Ascending aorta (tissue), 2 donors: ENCODE measurements around the gene BCL2L12. TPM values are rescaled to one million over a fixed set of nuclear protein-coding genes. Genes with fewer than 3 reads are reported as not detected.
A peak's percentile ranks its signal among the peaks of the same experiment; 100 is the strongest.

ENCODE experiments used
- DNase-seq, 2 donors: peaks; one replicate each; pipeline ENCODE4 v3.0.0-alpha.2; 2019; ENCODE audit warnings: low spot score in 2 of 2
- H3K27ac ChIP-seq, 2 donors: fragments of 200-600 bp; sonication (generic); one replicate each; pipeline ENCODE4 v1.5.1; 2016 to 2017; ENCODE audit warnings: mild to moderate bottlenecking in 1 of 2
- H3K27me3 ChIP-seq: fragments of 200-600 bp; sonication (generic); one replicate; pipeline ENCODE4 v1.5.1; 2017
- H3K36me3 ChIP-seq, 2 donors: fragments of 200-600 bp; sonication (generic); one replicate each; pipeline ENCODE4 v1.5.1; 2016
- H3K4me1 ChIP-seq, 2 donors: fragments of 200-600 bp; sonication (generic); one replicate each; pipeline ENCODE4 v1.5.1; 2016 to 2017; ENCODE audit warnings: mild to moderate bottlenecking in 1 of 2
- H3K4me3 ChIP-seq, 2 donors: fragments of 200-600 bp; sonication (generic); one replicate each; pipeline ENCODE4 v1.5.1; 2016 to 2017; ENCODE audit warnings: mild to moderate bottlenecking in 1 of 2
- H3K9me3 ChIP-seq, 2 donors: fragments of 200-600 bp; sonication (generic); one replicate each; pipeline ENCODE4 v1.5.1; 2016
- intact Hi-C: fragments of 100-400 bp; cut with DNase I; formaldehyde crosslinking; loops from one replicate; pipeline ENCODE4 v1.15.1; 2023
- total RNA-seq: library from RNA; depleted of rRNA; stranded (reverse); fragments of >200 nt; gene quantifications from one replicate; pipeline ENCODE4 v1.1.0, GENCODE V29; 2016
- TF ChIP-seq, protein P1 (sequence below), 3 experiments: fragments of 200-600 bp in 2 of 3; fragments of 450-650 bp in 1 of 3; sonication (generic) in 2 of 3; IDR thresholded peaks; one replicate each; pipeline ENCODE4 v1.5.1; 2016 to 2019; ENCODE audit warnings: antibody characterized with exemption in 3 of 3, mild to moderate bottlenecking in 1 of 3, moderate library complexity in 1 of 3

The BCL2L12 gene
- total RNA-seq, 1 donor from 2014 or later: 0.64 TPM

DNA sequence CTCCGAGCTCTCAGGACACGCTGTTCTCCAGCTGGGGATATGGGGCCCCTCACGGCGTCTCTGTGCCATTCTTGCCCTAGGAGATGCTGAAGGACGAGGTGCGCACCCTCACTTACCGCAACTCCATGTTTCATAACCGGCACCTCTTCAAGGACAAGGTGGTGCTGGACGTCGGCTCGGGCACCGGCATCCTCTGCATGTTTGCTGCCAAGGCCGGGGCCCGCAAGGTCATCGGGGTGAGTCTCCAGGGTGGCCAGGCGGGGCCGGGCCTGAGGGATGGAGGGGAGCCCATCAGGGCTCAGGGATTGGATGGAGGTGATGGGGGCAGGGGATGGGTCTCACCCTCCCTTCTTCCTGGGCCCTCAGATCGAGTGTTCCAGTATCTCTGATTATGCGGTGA is 16.1 kb downstream of the BCL2L12 start:
- Histone ChIP-seq H3K27me3 (no peaks in the 10 kb centered on the region), H3K9me3 (no peaks in the 10 kb centered on the region), H3K4me3 (no peak overlapping the region), H3K27ac (no peak overlapping the region), H3K4me1 (peaks cover 0 to 19% of the 10 kb centered on the region in 2 donors), H3K36me3 (peaks cover 49 to 60% of the 10 kb centered on the region in 2 donors)
- DNase-seq: no peak
- TF ChIP-seq, protein P1, sequence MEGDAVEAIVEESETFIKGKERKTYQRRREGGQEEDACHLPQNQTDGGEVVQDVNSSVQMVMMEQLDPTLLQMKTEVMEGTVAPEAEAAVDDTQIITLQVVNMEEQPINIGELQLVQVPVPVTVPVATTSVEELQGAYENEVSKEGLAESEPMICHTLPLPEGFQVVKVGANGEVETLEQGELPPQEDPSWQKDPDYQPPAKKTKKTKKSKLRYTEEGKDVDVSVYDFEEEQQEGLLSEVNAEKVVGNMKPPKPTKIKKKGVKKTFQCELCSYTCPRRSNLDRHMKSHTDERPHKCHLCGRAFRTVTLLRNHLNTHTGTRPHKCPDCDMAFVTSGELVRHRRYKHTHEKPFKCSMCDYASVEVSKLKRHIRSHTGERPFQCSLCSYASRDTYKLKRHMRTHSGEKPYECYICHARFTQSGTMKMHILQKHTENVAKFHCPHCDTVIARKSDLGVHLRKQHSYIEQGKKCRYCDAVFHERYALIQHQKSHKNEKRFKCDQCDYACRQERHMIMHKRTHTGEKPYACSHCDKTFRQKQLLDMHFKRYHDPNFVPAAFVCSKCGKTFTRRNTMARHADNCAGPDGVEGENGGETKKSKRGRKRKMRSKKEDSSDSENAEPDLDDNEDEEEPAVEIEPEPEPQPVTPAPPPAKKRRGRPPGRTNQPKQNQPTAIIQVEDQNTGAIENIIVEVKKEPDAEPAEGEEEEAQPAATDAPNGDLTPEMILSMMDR (IDR thresholded peaks at IDR 0.05): no peak
- intact Hi-C loops: no loop called here

DNA sequence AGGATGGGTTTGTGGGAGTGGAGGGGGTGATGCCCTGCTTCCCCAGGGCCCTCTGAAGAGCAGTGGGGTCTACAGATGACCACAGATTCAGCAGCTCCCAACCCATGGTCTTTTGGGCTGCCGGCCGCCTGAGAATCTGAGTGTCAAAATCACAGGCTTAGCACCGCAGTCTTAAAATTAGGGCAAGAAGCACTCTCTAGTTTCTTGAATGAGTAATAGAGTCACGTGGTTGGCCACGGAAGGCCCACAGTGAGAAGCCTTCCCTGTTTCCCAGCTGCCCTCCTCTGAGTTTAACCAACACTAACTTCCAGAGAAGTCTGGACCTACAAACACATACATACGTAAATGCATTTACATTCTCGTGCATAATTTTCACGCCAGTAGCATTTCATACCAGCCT is 16.5 kb downstream of the BCL2L12 start:
- no peak overlapping the region for H3K27ac ChIP-seq
- DNase-seq: no peak
- TF ChIP-seq, protein P1 (IDR thresholded peaks at IDR 0.05): no peak
- no peaks in the 10 kb centered on the region for H3K9me3 ChIP-seq
- no peaks in the 10 kb centered on the region for H3K27me3 ChIP-seq
- H3K4me1 ChIP-seq: peaks cover 0 to 19% of the 10 kb centered on the region in 2 donors
- H3K4me3 ChIP-seq: no peak overlapping the region
- intact Hi-C loops: no loop called here
- peaks cover 49 to 64% of the 10 kb centered on the region in 2 donors for H3K36me3 ChIP-seq

DNA sequence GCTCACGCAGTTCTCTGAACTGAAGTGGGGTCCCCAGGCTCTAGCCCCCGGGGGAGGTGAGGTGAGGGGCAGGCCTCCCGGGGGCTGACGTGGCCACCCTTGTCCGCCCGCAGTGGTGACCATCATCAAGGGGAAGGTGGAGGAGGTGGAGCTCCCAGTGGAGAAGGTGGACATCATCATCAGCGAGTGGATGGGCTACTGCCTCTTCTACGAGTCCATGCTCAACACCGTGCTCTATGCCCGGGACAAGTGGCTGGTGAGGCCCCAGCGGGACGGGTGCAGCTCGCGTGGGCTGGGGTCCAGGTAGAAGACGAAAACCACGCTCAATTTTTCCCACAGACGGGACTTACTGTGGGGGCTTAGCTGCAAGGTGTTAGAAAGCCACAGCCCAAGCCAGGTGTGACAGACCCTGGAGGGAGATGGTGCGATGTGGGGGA is 18.1 kb downstream of the BCL2L12 start:
- H3K27me3 ChIP-seq: no peaks in the 10 kb centered on the region
- TF ChIP-seq, protein P1 (IDR thresholded peaks at IDR 0.05): no peak
- DNase-seq: no peak
- H3K27ac ChIP-seq: no peak overlapping the region
- peaks cover 0 to 13% of the 10 kb centered on the region in 2 donors for H3K4me1 ChIP-seq
- intact Hi-C loops: no loop called here
- peaks cover 49 to 72% of the 10 kb centered on the region in 2 donors for H3K36me3 ChIP-seq
- H3K4me3 ChIP-seq: no peak overlapping the region
- H3K9me3 ChIP-seq: no peaks in the 10 kb centered on the region

DNA sequence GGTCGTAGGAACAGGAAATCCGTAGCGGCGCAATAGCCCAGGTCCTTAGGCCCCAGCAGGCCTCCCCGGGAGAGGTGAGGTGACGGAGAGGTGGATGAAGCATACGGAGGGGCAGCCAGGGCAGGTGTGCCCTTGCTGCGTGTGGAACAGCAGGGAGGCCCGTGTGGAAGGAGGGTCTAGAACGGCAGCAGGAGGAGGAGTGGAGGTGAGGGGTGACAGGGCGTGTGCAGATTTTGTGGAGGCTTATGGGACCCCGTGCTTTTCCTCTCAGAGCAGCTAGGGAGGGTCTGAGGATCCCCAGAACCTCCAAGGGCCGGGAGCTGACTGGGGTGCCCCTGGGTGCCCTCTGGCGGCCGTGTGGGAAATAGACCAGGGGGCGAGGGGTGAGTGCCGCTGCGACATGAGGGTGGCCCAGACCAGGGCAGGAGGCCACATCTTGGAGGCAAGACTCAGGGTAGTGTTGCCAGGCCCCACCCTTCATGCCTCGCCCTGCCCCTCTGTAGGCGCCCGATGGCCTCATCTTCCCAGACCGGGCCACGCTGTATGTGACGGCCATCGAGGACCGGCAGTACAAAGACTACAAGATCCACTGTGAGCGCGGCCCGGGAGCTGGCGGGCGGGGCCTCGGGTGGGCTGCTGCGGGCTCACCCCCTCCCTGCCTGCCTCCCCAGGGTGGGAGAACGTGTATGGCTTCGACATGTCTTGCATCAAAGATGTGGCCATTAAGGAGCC is 18.7 kb downstream of the BCL2L12 start:
- H3K4me1 ChIP-seq: peaks cover 0 to 15% of the 10 kb centered on the region in 2 donors
- H3K27me3 ChIP-seq: no peaks in the 10 kb centered on the region
- no peak overlapping the region for H3K27ac ChIP-seq
- H3K4me3 ChIP-seq: no peak overlapping the region
- no peaks in the 10 kb centered on the region for H3K9me3 ChIP-seq
- intact Hi-C loops: no loop called here
- no peak for DNase-seq
- TF ChIP-seq, protein P1 (IDR thresholded peaks at IDR 0.05): peak in 2 of 3 experiments; percentile 17 to 31
- peaks cover 49 to 72% of the 10 kb centered on the region in 2 donors for H3K36me3 ChIP-seq

DNA sequence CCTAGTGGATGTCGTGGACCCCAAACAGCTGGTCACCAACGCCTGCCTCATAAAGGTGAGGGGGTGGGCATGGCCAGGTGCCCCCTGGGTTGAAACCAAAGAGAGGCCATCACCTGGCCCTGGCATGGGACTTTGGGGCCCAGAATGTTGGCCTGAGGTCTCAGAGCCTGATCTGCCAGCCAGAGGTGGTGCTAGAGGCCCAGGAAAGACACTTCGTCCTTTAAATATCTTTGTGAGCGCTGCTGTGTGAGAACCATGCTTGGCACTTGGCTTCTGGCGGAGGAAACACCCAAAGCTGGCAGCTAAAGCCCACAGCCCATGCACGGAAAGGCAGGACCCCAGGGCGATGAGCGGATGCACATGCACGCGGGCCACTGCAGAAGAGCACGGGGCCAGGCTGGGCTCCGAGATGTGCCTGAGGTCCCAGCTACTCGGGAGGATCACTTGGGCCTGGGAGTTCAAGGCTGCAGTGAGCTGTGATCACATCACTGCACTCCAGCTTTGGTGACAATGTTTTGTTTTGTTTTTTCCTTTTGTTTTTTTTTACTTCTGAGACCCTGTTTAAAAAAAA is 19.3 kb downstream of the BCL2L12 start:
- Histone ChIP-seq H3K4me3 (no peak overlapping the region), H3K27ac (no peak overlapping the region), H3K36me3 (peaks cover 49 to 72% of the 10 kb centered on the region in 2 donors), H3K9me3 (no peaks in the 10 kb centered on the region), H3K27me3 (no peaks in the 10 kb centered on the region), H3K4me1 (peaks cover 0 to 18% of the 10 kb centered on the region in 2 donors)
- intact Hi-C loops: no loop called here
- DNase-seq: no peak
- TF ChIP-seq, protein P1 (IDR thresholded peaks at IDR 0.05): no peak
